Loucy (cell line): ENCODE measurements around the gene OR10A3.

Experiments used
- CTCF ChIP-seq: fragments of 200-600 bp; sonication (generic); conservative IDR thresholded peaks from 2 replicates; pipeline ENCODE4 v1.5.1; 2014; ENCODE audit warnings: mild to moderate bottlenecking, antibody characterized with exemption, low read length
- EZH2phosphoT487 ChIP-seq: fragments of 200-600 bp; IDR thresholded peaks from 2 replicates; pipeline ENCODE4 v1.6.1; 2018; ENCODE audit warnings: antibody characterized with exemption, mild to moderate bottlenecking, moderate library complexity, borderline replicate concordance

GRCh38 chr11:7949934-7950333 lies 8.4 kb upstream of the OR10A3 start:
- TF ChIP-seq CTCF (no peak), EZH2phosphoT487 (no peak)
